GM12892 (cell line): Measurements from ENCODE around the gene AFF3.

Experiments
- DNase-seq: peaks from one replicate; pipeline ENCODE4 v3.0.0; 2011; ENCODE audit not compliant: insufficient read length
- FAIRE-seq: peaks from 2 replicates; lab custom pipeline; 2011; peaks lifted over from hg19 to GRCh38; lab: Jason Lieb, UNC
- POLR2A ChIP-seq: IDR thresholded peaks from 2 replicates; pipeline ENCODE4 v1.6.1; 2011; ENCODE audit warnings: low read depth, low read length, control low read depth
- POLR2AphosphoS5 ChIP-seq: IDR thresholded peaks from 2 replicates; pipeline ENCODE4 v1.6.1; 2011; ENCODE audit warnings: low read depth, low read length, control low read depth
- TAF1 ChIP-seq: IDR thresholded peaks from 2 replicates; pipeline ENCODE4 v1.6.1; 2011; ENCODE audit warnings: low read depth, mild to moderate bottlenecking, control low read depth, low read length, borderline replicate concordance

AFF3 gene

GRCh38 chr2:99697811-99698568 lies 444.4 kb downstream of the AFF3 start:
- DNase-seq (no peak), FAIRE-seq (no peak)
- no peak for TF ChIP-seq TAF1
- TF ChIP-seq POLR2A, result no peak
- TF ChIP-seq POLR2AphosphoS5, result no peak

GRCh38 chr2:99695944-99696253 lies 446.5 kb downstream of the AFF3 start:
- no peak for DNase-seq
- TF ChIP-seq TAF1, result no peak
- no peak for TF ChIP-seq POLR2AphosphoS5
- no peak for TF ChIP-seq POLR2A
- no peak for FAIRE-seq

- TF ChIP-seq TAF1 (no peak), POLR2AphosphoS5 (no peak), POLR2A (no peak)
- DNase-seq, result no peak
- no peak for FAIRE-seq
Measured at GRCh38 chr2:99695130-99695943, 447.1 kb downstream of the AFF3 start.

- FAIRE-seq (no peak), DNase-seq (no peak)
Measured at GRCh38 chr2:99694331-99694730, 448.1 kb downstream of the AFF3 start.

GRCh38 chr2:99692785-99693184 lies 449.6 kb downstream of the AFF3 start:
- TF ChIP-seq POLR2AphosphoS5 (no peak), POLR2A (no peak), TAF1 (no peak)
- DNase-seq (no peak), FAIRE-seq (no peak)

More at GRCh38 chr2:99694331-99694730, 448.1 kb downstream of the AFF3 start:
- TF ChIP-seq POLR2AphosphoS5 (no peak), POLR2A (no peak), TAF1 (no peak)

GRCh38 chr2:99691926-99692325 lies 450.5 kb downstream of the AFF3 start:
- DNase-seq (no peak), FAIRE-seq (no peak)
- TF ChIP-seq POLR2A, result no peak
- TF ChIP-seq TAF1, result no peak
- no peak for TF ChIP-seq POLR2AphosphoS5

GRCh38 chr2:99689145-99689742 lies 453.1 kb downstream of the AFF3 start:
- FAIRE-seq (no peak), DNase-seq (no peak)
- TF ChIP-seq POLR2AphosphoS5, result no peak
- no peak for TF ChIP-seq POLR2A
- no peak for TF ChIP-seq TAF1

- FAIRE-seq (no peak), DNase-seq (no peak)
- TF ChIP-seq POLR2A (no peak), TAF1 (no peak), POLR2AphosphoS5 (no peak)
Measured at GRCh38 chr2:99688699-99689098, 453.7 kb downstream of the AFF3 start.

- FAIRE-seq (no peak), DNase-seq (no peak)
- TF ChIP-seq TAF1, result no peak
- TF ChIP-seq POLR2A, result no peak
- TF ChIP-seq POLR2AphosphoS5, result no peak
Measured at GRCh38 chr2:99682275-99683060, 459.9 kb downstream of the AFF3 start.

GRCh38 chr2:99680946-99681345 lies 461.4 kb downstream of the AFF3 start:
- TF ChIP-seq TAF1 (no peak), POLR2A (no peak), POLR2AphosphoS5 (no peak)
- DNase-seq, result no peak
- FAIRE-seq, result no peak

- TF ChIP-seq POLR2A (no peak), POLR2AphosphoS5 (no peak), TAF1 (no peak)
- DNase-seq (no peak), FAIRE-seq (no peak)
Measured at GRCh38 chr2:99679518-99679917, 462.9 kb downstream of the AFF3 start.
